Astrocyte (in vitro differentiated cells and primary cell): ENCODE results near the gene FICD. TPM values are rescaled to one million over a fixed set of nuclear protein-coding genes. Genes with fewer than 3 reads are reported as not detected.

Experiments
- DNase-seq: peaks from one replicate; pipeline ENCODE4 v3.0.0-alpha.2; 2010; ENCODE audit warnings: low read depth
- FAIRE-seq: peaks from 2 replicates; lab custom pipeline; 2011; peaks lifted over from hg19 to GRCh38; lab: Jason Lieb, UNC
- H2AFZ ChIP-seq: 2 replicates; pipeline ENCODE4 v1.6.0; 2012; ENCODE audit warnings: low read depth, low read length, inconsistent platforms
- H3K27ac ChIP-seq: 2 replicates; pipeline ENCODE4 v1.5.1; 2011; ENCODE audit warnings: low read depth, low read length, inconsistent platforms
- H3K27me3 ChIP-seq: 2 replicates; pipeline ENCODE4 v1.6.0; 2011; ENCODE audit warnings: low read length, inconsistent platforms; ENCODE audit not compliant: insufficient read depth
- H3K36me3 ChIP-seq: 2 replicates; pipeline ENCODE4 v1.5.1; 2011; ENCODE audit warnings: low read length, inconsistent platforms; ENCODE audit not compliant: insufficient read depth
- H3K4me1 ChIP-seq: 2 replicates; pipeline ENCODE4 v1.5.1; 2011; ENCODE audit warnings: low read length, inconsistent platforms; ENCODE audit not compliant: insufficient read depth
- H3K4me2 ChIP-seq: 2 replicates; pipeline ENCODE4 v1.6.0; 2012; ENCODE audit warnings: low read length, inconsistent platforms
- H3K4me3 ChIP-seq: 2 replicates; pipeline ENCODE4 v1.5.1; 2011; ENCODE audit warnings: low read depth, mild to moderate bottlenecking, low read length, inconsistent platforms; ENCODE audit not compliant: insufficient read depth
- H3K79me2 ChIP-seq: 2 replicates; pipeline ENCODE4 v1.6.0; 2012; ENCODE audit warnings: mild to moderate bottlenecking, low read length, inconsistent platforms; ENCODE audit not compliant: insufficient read depth
- H3K9ac ChIP-seq: 2 replicates; pipeline ENCODE4 v1.6.0; 2012; ENCODE audit warnings: mild to moderate bottlenecking, low read length, inconsistent platforms
- H3K9me3 ChIP-seq: 2 replicates; pipeline ENCODE4 v1.5.1; 2012; ENCODE audit warnings: low read depth, mild to moderate bottlenecking, low read length, inconsistent platforms; ENCODE audit not compliant: insufficient read depth
- H4K20me1 ChIP-seq: 2 replicates; pipeline ENCODE4 v1.6.0; 2012; ENCODE audit warnings: low read length, inconsistent platforms; ENCODE audit not compliant: insufficient read depth
- H3K27ac Mint-ChIP-seq: one replicate; pipeline ENCODE4 v1.8.0; 2021; ENCODE audit warnings: mild to moderate bottlenecking, mixed read lengths; ENCODE audit not compliant: unreplicated experiment
- H3K27me3 Mint-ChIP-seq: one replicate; pipeline ENCODE4 v1.8.0; 2021; ENCODE audit warnings: low read depth, mixed read lengths; ENCODE audit not compliant: unreplicated experiment
- H3K36me3 Mint-ChIP-seq: one replicate; pipeline ENCODE4 v1.8.0; 2021; ENCODE audit warnings: low read depth, mixed read lengths; ENCODE audit not compliant: unreplicated experiment
- H3K4me1 Mint-ChIP-seq: one replicate; pipeline ENCODE4 v1.8.0; 2021; ENCODE audit warnings: low read depth, mixed read lengths; ENCODE audit not compliant: unreplicated experiment
- H3K4me3 Mint-ChIP-seq: one replicate; pipeline ENCODE4 v1.8.0; 2021; ENCODE audit warnings: mild to moderate bottlenecking, moderate library complexity, mixed read lengths; ENCODE audit not compliant: unreplicated experiment
- H3K9me3 Mint-ChIP-seq: one replicate; pipeline ENCODE4 v1.8.0; 2021; ENCODE audit warnings: mild to moderate bottlenecking, mixed read lengths; ENCODE audit not compliant: unreplicated experiment
- EZH2 ChIP-seq: IDR thresholded peaks from 2 replicates; pipeline ENCODE4 v1.6.1; 2012; ENCODE audit warnings: mild to moderate bottlenecking, low read length, inconsistent platforms; ENCODE audit not compliant: insufficient read depth
- total RNA-seq: library from RNA; stranded (reverse); gene quantifications from 2 replicates; pipeline ENCODE4 v1.2.1, GENCODE V29; 2021
- TF ChIP-seq, protein P1 (sequence below): IDR thresholded peaks from 2 replicates; pipeline ENCODE4 v1.5.1; 2011; ENCODE audit warnings: low read depth, mild to moderate bottlenecking, inconsistent platforms, low read length, moderate library complexity; ENCODE audit not compliant: insufficient read depth

Gene FICD
- total RNA-seq, 1 donor from 2014 or later: 3.5 TPM

DNA sequence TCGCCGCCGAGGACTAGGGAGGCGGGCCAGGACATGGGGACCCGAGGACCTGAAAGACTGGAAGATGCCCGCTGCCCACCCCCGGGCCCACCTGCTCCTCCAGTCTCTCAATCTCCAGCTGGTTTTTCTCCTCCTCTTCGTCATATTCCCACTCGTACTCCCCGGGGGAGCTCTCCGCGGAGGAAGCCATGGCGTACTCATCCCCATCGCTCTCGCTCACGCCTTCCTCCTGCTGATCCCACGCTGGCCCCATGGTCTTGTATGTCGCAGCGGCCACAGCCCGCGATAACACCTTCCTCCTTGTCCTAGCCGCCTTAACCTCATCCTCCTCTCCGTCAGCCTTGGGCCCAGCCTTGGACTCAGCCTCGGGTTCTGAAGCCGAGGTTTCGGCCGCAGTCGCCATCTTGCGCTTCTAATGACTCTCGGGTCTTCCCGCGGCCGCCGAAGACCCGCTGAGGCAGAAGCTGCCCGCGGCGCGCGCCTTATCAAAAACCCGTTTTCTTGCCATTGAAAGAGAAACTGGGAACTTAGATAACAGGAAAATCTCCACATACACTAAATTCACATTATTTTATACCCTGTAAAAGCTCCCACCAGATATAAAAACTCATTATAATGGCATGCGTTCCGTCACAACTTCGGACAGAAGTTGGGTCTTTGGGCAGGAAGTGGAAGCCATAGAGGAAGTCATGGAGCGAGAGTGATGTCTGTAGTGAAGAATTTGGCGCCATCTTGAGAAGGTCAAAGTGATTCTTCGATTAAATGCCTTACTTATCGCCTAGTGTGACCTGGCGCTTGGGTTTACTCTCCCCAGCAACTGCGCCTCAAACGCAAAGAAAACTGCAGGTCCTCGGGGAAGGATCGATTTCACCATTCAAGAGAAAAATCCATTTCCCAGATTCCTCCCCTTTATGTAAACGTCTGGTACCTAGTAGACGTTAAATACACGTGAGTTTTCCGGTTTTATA is 46.0 kb downstream of the FICD start, which contains the start of gene SART3:
Gene SART3, minus strand, starts transcription at position 422 of the 968 bp plus-strand sequence. Its CDS starts 19 bp downstream, at position 403.
- FAIRE-seq (no peak), DNase-seq (peak; percentile 85)
- H3K4me3 ChIP-seq: peak within 1 kb of the TSS; percentile 94
- peak within 1 kb of the TSS; percentile 100 for H3K27ac Mint-ChIP-seq
- H4K20me1 ChIP-seq: peaks cover 49% of the 10 kb centered on the region
- H3K9ac ChIP-seq: peak within 1 kb of the TSS; percentile 99
- H3K4me1 ChIP-seq: peaks cover 26% of the 10 kb centered on the region
- no peaks in the 10 kb centered on the region for H3K27me3 ChIP-seq
- peak within 1 kb of the TSS; percentile 98 for H3K27ac ChIP-seq
- TF ChIP-seq, protein P1, sequence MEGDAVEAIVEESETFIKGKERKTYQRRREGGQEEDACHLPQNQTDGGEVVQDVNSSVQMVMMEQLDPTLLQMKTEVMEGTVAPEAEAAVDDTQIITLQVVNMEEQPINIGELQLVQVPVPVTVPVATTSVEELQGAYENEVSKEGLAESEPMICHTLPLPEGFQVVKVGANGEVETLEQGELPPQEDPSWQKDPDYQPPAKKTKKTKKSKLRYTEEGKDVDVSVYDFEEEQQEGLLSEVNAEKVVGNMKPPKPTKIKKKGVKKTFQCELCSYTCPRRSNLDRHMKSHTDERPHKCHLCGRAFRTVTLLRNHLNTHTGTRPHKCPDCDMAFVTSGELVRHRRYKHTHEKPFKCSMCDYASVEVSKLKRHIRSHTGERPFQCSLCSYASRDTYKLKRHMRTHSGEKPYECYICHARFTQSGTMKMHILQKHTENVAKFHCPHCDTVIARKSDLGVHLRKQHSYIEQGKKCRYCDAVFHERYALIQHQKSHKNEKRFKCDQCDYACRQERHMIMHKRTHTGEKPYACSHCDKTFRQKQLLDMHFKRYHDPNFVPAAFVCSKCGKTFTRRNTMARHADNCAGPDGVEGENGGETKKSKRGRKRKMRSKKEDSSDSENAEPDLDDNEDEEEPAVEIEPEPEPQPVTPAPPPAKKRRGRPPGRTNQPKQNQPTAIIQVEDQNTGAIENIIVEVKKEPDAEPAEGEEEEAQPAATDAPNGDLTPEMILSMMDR: no peak
- no peak for TF ChIP-seq EZH2
- H3K36me3 Mint-ChIP-seq: peaks cover 5% of the 10 kb centered on the region
- H3K36me3 ChIP-seq: peaks cover 21% of the 10 kb centered on the region
- peaks cover 68% of the 10 kb centered on the region for H3K79me2 ChIP-seq
- H3K9me3 ChIP-seq: no peaks in the 10 kb centered on the region
- peaks cover 35% of the 10 kb centered on the region for H3K4me1 Mint-ChIP-seq
- peak within 1 kb of the TSS; percentile 93 for H3K4me2 ChIP-seq
- peak within 1 kb of the TSS; percentile 83 for H2AFZ ChIP-seq
- H3K4me3 Mint-ChIP-seq: peak within 1 kb of the TSS; percentile 100
- H3K9me3 Mint-ChIP-seq: no peaks in the 10 kb centered on the region
- no peaks in the 10 kb centered on the region for H3K27me3 Mint-ChIP-seq

DNA sequence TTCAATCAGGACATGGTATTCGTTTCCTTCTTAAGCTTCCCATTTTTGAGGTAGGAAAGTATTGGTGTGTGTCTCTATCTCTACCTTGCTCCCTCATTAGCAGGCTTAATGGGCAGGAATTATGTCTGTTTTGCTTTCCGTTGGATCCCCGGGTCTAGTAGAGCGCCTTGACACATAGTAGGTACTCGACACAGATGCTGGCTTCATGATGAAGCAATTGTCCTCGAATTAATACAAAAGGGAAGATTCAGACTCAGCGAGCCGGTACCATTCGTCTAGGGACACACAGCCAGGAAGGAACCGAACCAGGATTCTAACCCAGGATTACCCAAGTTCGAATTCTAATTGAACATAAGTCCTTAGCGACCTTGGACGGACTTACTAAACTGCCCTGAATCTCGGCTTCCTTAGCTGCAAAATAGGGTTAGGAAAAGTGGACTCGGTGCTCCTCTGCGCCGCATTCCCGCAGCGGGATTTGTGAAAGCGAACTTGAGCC is 46.8 kb downstream of the FICD start:
- Mint-ChIP-seq H3K4me3 (peak overlapping the region; percentile 100), H3K4me1 (peaks cover 30% of the 10 kb centered on the region), H3K27ac (peak overlapping the region; percentile 100), H3K9me3 (no peaks in the 10 kb centered on the region), H3K36me3 (peaks cover 5% of the 10 kb centered on the region), H3K27me3 (no peaks in the 10 kb centered on the region)
- Histone ChIP-seq H3K4me3 (peak overlapping the region; percentile 94), H3K9ac (peak overlapping the region; percentile 99), H3K36me3 (peaks cover 30% of the 10 kb centered on the region), H3K79me2 (peaks cover 59% of the 10 kb centered on the region), H3K4me2 (peak overlapping the region; percentile 93), H3K27ac (peak overlapping the region; percentile 98), H3K27me3 (no peaks in the 10 kb centered on the region), H4K20me1 (peaks cover 40% of the 10 kb centered on the region), H2AFZ (peak overlapping the region; percentile 83), H3K9me3 (no peaks in the 10 kb centered on the region), H3K4me1 (peaks cover 28% of the 10 kb centered on the region)
- FAIRE-seq (no peak), DNase-seq (no peak)
- TF ChIP-seq EZH2: no peak
- TF ChIP-seq, protein P1: no peak
